Uterus (tissue), 4 donors: Measurements from ENCODE around the gene PRKCE. TPM values are rescaled to one million over a fixed set of nuclear protein-coding genes. Genes with fewer than 3 reads are reported as not detected.

Source experiments
- DNase-seq, 2 donors: peaks; one replicate each; pipeline ENCODE4 v3.0.0-alpha.2; 2019 to 2020
- H3K27ac ChIP-seq, 2 donors: fragments of 200-600 bp; sonication (generic); 1 replicate in 1 of 2; 2 replicates in 1 of 2; pipeline ENCODE4 v1.5.1; 2016 to 2018
- H3K27me3 ChIP-seq, 2 donors: fragments of 200-600 bp; sonication (generic); one replicate each; pipeline ENCODE4 v1.5.1; 2018 to 2019; ENCODE audit warnings: control low read depth in 1 of 2
- H3K36me3 ChIP-seq, 2 donors: fragments of 200-600 bp; sonication (generic); one replicate each; pipeline ENCODE4 v1.5.1; 2019; ENCODE audit warnings: control low read depth in 1 of 2
- H3K4me1 ChIP-seq, 2 donors: fragments of 200-600 bp; sonication (generic); one replicate each; pipeline ENCODE4 v1.5.1; 2018 to 2019; ENCODE audit warnings: control low read depth in 1 of 2
- H3K4me3 ChIP-seq, 2 donors: fragments of 200-600 bp; sonication (generic); 1 replicate in 1 of 2; 2 replicates in 1 of 2; pipeline ENCODE4 v1.5.1; 2018 to 2019; ENCODE audit warnings: mild to moderate bottlenecking in 1 of 2
- H3K9me3 ChIP-seq, 2 donors: fragments of 200-600 bp; sonication (generic); one replicate each; pipeline ENCODE4 v1.5.1; 2019; ENCODE audit warnings: control low read depth in 1 of 2
- POLR2A ChIP-seq, 2 donors: fragments of 450-650 bp; IDR thresholded peaks; one replicate each; pipeline ENCODE4 v1.6.1; 2016; ENCODE audit warnings: antibody characterized with exemption in 2 of 2, mild to moderate bottlenecking in 1 of 2, moderate library complexity in 1 of 2
- intact Hi-C: fragments of 100-400 bp; cut with DNase I; formaldehyde crosslinking; loops from one replicate; pipeline ENCODE4 v1.15.1; 2023; ENCODE audit warnings: low total_unique reads
- total RNA-seq, 4 donors: library from RNA; depleted of rRNA in 3 of 4; stranded (reverse); fragments of >200 nt in 3 of 4; gene quantifications; one replicate each; pipeline versions ENCODE4 v1.1.0 to v1.2.4, GENCODE V29; 2014 to 2023
- TF ChIP-seq, protein P1 (sequence below), 4 experiments: fragments of 200-600 bp in 2 of 4; fragments of 450-650 bp in 2 of 4; sonication (generic) in 2 of 4; IDR thresholded peaks; one replicate each; pipeline ENCODE4 v1.5.1; 2016 to 2019; ENCODE audit warnings: antibody characterized with exemption in 4 of 4, mild to moderate bottlenecking in 2 of 4, moderate library complexity in 1 of 4
- donor health status: DM: yes; HTN: yes; CAD: no.

PRKCE gene
- total RNA-seq, 4 donors from 2014 or later = 3.8 to 47.6 (median 14.2) TPM

DNA sequence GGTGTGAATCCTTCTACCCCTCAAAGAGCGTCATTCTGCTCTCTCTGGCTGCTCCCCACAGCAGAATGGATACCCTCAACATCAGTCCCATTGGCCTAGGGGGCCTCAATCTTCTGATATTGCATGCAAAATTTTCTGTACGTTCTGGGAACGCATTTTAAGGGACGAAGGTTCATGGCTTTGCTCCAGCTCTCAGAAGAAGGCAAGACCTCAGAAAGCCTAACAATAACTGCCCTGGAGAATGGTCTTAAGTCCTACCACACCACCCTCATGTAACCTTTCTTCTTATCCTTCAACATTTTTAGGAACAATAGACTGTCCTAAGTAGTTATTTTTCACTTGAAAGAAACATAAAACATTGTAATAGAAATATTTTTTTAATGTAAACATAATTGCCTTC lies 212.6 kb downstream of the PRKCE start:
- H3K4me3 ChIP-seq = no peak overlapping the region
- no peak for TF ChIP-seq POLR2A (IDR thresholded peaks at IDR 0.05)
- TF ChIP-seq, protein P1, sequence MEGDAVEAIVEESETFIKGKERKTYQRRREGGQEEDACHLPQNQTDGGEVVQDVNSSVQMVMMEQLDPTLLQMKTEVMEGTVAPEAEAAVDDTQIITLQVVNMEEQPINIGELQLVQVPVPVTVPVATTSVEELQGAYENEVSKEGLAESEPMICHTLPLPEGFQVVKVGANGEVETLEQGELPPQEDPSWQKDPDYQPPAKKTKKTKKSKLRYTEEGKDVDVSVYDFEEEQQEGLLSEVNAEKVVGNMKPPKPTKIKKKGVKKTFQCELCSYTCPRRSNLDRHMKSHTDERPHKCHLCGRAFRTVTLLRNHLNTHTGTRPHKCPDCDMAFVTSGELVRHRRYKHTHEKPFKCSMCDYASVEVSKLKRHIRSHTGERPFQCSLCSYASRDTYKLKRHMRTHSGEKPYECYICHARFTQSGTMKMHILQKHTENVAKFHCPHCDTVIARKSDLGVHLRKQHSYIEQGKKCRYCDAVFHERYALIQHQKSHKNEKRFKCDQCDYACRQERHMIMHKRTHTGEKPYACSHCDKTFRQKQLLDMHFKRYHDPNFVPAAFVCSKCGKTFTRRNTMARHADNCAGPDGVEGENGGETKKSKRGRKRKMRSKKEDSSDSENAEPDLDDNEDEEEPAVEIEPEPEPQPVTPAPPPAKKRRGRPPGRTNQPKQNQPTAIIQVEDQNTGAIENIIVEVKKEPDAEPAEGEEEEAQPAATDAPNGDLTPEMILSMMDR (IDR thresholded peaks at IDR 0.05) = no peak
- H3K4me1 ChIP-seq = no peaks in the 10 kb centered on the region
- intact Hi-C loops = no loop called here
- no peak for DNase-seq
- H3K36me3 ChIP-seq = no peaks in the 10 kb centered on the region
- H3K9me3 ChIP-seq = no peaks in the 10 kb centered on the region
- H3K27ac ChIP-seq = no peak overlapping the region
- H3K27me3 ChIP-seq = no peaks in the 10 kb centered on the region

DNA sequence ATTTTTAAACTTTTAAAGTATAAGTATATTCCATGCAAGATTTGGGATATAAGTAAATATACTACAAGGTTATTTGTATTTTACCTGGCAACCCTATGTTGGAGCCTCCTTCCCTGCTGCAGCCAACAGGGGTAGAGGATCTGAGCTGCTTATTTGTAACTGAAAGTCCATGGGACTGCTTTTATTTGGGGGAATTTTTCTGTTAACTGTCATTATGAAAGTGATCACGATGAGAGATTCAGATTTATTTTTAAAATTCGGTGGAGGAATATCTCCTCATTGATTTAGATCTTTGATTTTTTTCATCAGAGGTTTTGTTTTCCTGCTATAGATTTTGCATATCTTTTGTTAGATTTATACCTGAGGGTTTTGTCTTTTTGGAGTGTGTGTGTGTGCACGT lies 215.9 kb downstream of the PRKCE start:
- Histone ChIP-seq H3K36me3 (no peaks in the 10 kb centered on the region), H3K27me3 (no peaks in the 10 kb centered on the region), H3K4me3 (no peak overlapping the region), H3K9me3 (no peaks in the 10 kb centered on the region), H3K27ac (no peak overlapping the region), H3K4me1 (no peaks in the 10 kb centered on the region)
- no peak for TF ChIP-seq POLR2A (IDR thresholded peaks at IDR 0.05)
- TF ChIP-seq, protein P1 (IDR thresholded peaks at IDR 0.05) = no peak
- intact Hi-C loops = no loop called here
- DNase-seq = no peak

DNA sequence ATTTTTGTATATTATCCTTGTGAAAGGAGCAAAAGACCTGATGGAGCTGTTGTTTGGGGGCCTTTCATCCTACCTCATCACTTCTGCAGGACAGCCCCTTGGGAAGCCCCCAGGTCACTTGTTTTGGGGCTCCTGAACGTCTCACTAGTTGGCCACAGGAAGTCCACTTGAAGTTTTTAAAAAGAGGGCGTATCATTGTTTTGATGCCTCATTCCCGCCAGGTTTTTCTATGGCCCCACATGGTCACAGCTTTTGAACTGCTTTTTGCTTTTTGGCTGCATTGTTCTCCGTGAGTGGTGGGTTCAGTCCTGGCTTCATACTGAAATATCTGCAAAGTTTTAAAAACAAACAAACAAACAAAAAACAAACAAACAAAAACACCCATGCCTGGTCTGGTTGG lies 216.3 kb downstream of the PRKCE start:
- H3K27me3 ChIP-seq = no peaks in the 10 kb centered on the region
- DNase-seq = no peak
- no peaks in the 10 kb centered on the region for H3K4me1 ChIP-seq
- intact Hi-C loops = no loop called here
- no peak overlapping the region for H3K4me3 ChIP-seq
- H3K27ac ChIP-seq = no peak overlapping the region
- no peaks in the 10 kb centered on the region for H3K9me3 ChIP-seq
- no peaks in the 10 kb centered on the region for H3K36me3 ChIP-seq
- TF ChIP-seq, protein P1 (IDR thresholded peaks at IDR 0.05) = no peak
- no peak for TF ChIP-seq POLR2A (IDR thresholded peaks at IDR 0.05)

DNA sequence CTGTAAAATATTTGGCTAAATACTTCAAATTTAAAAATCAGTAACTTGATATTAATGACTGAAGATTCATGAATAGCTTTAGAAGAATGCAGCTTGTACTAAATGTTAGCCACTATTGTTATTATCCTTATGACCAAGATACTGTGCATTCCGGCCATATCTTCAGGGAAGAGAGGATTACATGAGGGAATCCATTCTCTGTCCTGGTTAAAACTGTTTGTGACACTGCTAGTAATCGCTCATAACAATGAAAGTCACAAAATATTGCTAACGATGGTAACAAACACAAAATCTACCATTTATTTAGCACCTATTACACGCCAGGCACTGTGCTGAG lies 217.7 kb downstream of the PRKCE start:
- Histone ChIP-seq H3K4me1 (peaks cover 0 to 1% of the 10 kb centered on the region in 2 donors), H3K4me3 (no peak overlapping the region), H3K27me3 (no peaks in the 10 kb centered on the region), H3K27ac (no peak overlapping the region), H3K9me3 (no peaks in the 10 kb centered on the region), H3K36me3 (no peaks in the 10 kb centered on the region)
- DNase-seq = no peak
- intact Hi-C loops = no loop called here
- no peak for TF ChIP-seq POLR2A (IDR thresholded peaks at IDR 0.05)
- TF ChIP-seq, protein P1 (IDR thresholded peaks at IDR 0.05) = no peak

DNA sequence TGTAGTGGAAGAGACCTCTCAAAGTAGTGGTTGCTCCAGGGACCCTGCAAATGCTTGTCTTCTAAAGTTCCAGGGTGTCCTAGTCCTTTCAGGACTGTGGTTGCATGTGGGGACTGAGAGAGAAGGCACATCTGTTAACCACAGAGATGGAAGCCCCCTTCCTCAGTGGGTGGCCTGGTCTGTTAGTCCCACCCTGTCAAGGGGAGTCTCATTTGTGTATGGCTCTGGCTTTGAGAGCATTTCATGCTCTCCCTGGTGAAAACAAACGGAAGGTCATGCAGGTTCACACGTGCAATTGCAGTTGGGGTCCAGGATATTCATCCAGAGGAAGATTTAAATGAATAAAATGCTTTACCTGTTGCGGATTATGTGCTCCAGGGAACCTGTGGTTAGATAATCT lies 219.6 kb downstream of the PRKCE start:
- Histone ChIP-seq H3K36me3 (no peaks in the 10 kb centered on the region), H3K4me3 (no peak overlapping the region), H3K27ac (no peak overlapping the region), H3K27me3 (no peaks in the 10 kb centered on the region), H3K4me1 (peaks cover 0 to 5% of the 10 kb centered on the region in 2 donors), H3K9me3 (no peaks in the 10 kb centered on the region)
- no peak for DNase-seq
- TF ChIP-seq, protein P1 (IDR thresholded peaks at IDR 0.05) = no peak
- TF ChIP-seq POLR2A (IDR thresholded peaks at IDR 0.05) = no peak
- intact Hi-C loops = no loop called here
